Thyroid gland (tissue), 4 donors: ENCODE data around the gene YWHAG. TPM values are rescaled to one million over a fixed set of nuclear protein-coding genes. Genes with fewer than 3 reads are reported as not detected.

Experiments used
- DNase-seq, 2 donors: peaks; one replicate each; pipeline ENCODE4 v3.0.0-alpha.2; 2019
- H3K27ac ChIP-seq, 3 donors: fragments of 200-600 bp; sonication (generic); 1 replicate in 2 of 3; 2 replicates in 1 of 3; pipeline ENCODE4 v1.5.1; 2016 to 2019; ENCODE audit warnings: mild to moderate bottlenecking in 1 of 3, moderate library complexity in 1 of 3
- H3K27me3 ChIP-seq: fragments of 200-600 bp; sonication (generic); one replicate; pipeline ENCODE4 v1.5.1; 2019
- H3K36me3 ChIP-seq, 2 donors: fragments of 200-600 bp; sonication (generic); one replicate each; pipeline ENCODE4 v1.5.1; 2016 to 2019
- H3K4me1 ChIP-seq, 2 donors: fragments of 200-600 bp; sonication (generic); one replicate each; pipeline ENCODE4 v1.5.1; 2017 to 2019
- H3K4me3 ChIP-seq, 3 donors: fragments of 200-600 bp; sonication (generic); replicated peaks in 1 of 3; 1 replicate in 2 of 3; 2 replicates in 1 of 3; pipeline ENCODE4 v1.5.1; 2016; ENCODE audit warnings: mild to moderate bottlenecking in 1 of 3
- H3K9me3 ChIP-seq: fragments of 200-600 bp; sonication (generic); one replicate; pipeline ENCODE4 v1.5.1; 2017
- POLR2A ChIP-seq, 2 donors: fragments of 450-650 bp; IDR thresholded peaks; one replicate each; pipeline ENCODE4 v1.6.1; 2017; ENCODE audit warnings: antibody characterized with exemption in 2 of 2, mild to moderate bottlenecking in 2 of 2, moderate library complexity in 1 of 2
- WGBS, 2 donors: methylation state at CpG; one replicate each; pipeline ENCODE4 v1.1.5; 2017; 5-methylcytosine and 5-hydroxymethylcytosine counted together
- intact Hi-C: fragments of 100-400 bp; cut with DNase I; formaldehyde crosslinking; loops from one replicate; pipeline ENCODE4 v1.15.1; 2023
- total RNA-seq, 4 donors: library from RNA; depleted of rRNA; stranded (reverse); fragments of >200 nt; gene quantifications; one replicate each; pipeline ENCODE4 v1.2.3, GENCODE V29; 2016
- TF ChIP-seq, protein P1 (sequence below), 6 experiments: fragments of 200-600 bp in 3 of 6; fragments of 450-650 bp in 3 of 6; sonication (generic) in 3 of 6; IDR thresholded peaks; one replicate each; pipeline ENCODE4 v1.5.1; 2016 to 2019; ENCODE audit warnings: antibody characterized with exemption in 6 of 6, mild to moderate bottlenecking in 2 of 6, inconsistent platforms in 1 of 6, moderate library complexity in 1 of 6

YWHAG gene
- total RNA-seq, 4 donors from 2014 or later, result 37.4 to 43.4 (median 41.4) TPM

DNA sequence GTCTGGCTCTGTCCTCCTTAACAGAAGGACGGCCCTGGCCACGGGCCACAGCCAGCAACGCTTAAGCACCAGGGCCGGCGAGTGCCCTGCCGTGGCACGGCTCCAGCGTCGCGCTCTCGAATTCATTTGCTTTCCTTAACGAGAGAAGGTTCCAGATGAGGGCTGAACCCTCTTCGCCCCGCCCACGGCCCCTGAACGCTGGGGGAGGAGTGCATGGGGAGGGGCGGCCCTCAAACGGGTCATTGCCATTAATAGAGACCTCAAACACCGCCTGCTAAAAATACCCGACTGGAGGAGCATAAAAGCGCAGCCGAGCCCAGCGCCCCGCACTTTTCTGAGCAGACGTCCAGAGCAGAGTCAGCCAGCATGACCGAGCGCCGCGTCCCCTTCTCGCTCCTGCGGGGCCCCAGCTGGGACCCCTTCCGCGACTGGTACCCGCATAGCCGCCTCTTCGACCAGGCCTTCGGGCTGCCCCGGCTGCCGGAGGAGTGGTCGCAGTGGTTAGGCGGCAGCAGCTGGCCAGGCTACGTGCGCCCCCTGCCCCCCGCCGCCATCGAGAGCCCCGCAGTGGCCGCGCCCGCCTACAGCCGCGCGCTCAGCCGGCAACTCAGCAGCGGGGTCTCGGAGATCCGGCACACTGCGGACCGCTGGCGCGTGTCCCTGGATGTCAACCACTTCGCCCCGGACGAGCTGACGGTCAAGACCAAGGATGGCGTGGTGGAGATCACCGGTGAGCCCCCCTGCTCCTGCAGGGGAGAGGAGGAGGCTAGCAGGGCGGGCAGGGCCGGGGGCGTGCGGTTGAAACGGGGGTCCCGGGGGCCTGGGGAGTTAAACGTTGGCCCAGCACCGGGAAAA, 56.2 kb downstream of the YWHAG start, which contains the start of gene HSPB1:
Gene HSPB1 (plus strand): TSS at position 327 of the 855 bp plus-strand sequence. CDS start 40 bp downstream, at position 367.
- peak within 1 kb of the TSS; percentile 64 to 99 (median 88) for H3K4me3 ChIP-seq
- intact Hi-C loops, result no loop called here
- H3K9me3 ChIP-seq, result no peaks in the 10 kb centered on the region
- peaks cover 0 to 5% of the 10 kb centered on the region in 2 donors for H3K36me3 ChIP-seq
- no peaks in the 10 kb centered on the region for H3K27me3 ChIP-seq
- DNase-seq, result peak; percentile 99 to 100
- peaks cover 47 to 69% of the 10 kb centered on the region in 2 donors for H3K4me1 ChIP-seq
- peak within 1 kb of the TSS; percentile 100 for H3K27ac ChIP-seq
- 0 to 2% methylated on average over 28 to 31 of the region's 75 CpGs for WGBS, 2 donors
- TF ChIP-seq, protein P1, sequence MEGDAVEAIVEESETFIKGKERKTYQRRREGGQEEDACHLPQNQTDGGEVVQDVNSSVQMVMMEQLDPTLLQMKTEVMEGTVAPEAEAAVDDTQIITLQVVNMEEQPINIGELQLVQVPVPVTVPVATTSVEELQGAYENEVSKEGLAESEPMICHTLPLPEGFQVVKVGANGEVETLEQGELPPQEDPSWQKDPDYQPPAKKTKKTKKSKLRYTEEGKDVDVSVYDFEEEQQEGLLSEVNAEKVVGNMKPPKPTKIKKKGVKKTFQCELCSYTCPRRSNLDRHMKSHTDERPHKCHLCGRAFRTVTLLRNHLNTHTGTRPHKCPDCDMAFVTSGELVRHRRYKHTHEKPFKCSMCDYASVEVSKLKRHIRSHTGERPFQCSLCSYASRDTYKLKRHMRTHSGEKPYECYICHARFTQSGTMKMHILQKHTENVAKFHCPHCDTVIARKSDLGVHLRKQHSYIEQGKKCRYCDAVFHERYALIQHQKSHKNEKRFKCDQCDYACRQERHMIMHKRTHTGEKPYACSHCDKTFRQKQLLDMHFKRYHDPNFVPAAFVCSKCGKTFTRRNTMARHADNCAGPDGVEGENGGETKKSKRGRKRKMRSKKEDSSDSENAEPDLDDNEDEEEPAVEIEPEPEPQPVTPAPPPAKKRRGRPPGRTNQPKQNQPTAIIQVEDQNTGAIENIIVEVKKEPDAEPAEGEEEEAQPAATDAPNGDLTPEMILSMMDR (IDR thresholded peaks at IDR 0.05), result no peak
- TF ChIP-seq POLR2A (IDR thresholded peaks at IDR 0.05), result peak; percentile 95 to 99

DNA sequence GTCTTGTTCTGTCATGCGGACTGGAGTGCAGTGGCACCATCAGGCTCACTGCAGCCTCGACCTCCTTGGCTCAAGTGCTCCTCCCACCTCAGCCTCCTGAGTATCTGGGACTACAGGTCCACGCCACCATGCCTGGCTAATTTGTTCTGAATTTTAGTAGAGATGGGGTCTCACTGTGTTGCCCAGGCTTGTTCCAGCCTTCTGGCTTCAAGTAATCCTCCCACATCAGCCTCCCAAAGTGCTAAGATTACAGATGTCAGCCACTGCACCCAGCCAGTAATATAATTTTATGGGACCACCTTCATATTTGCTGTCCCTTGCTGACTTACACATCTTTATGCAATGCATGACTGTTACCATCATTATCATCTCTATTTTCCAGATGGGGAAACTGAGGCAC, 57.8 kb downstream of the YWHAG start:
- no peak overlapping the region for H3K4me3 ChIP-seq
- no peaks in the 10 kb centered on the region for H3K9me3 ChIP-seq
- peak overlapping the region in 2 of 3 donors; percentile 100 for H3K27ac ChIP-seq
- TF ChIP-seq, protein P1 (IDR thresholded peaks at IDR 0.05), result no peak
- TF ChIP-seq POLR2A (IDR thresholded peaks at IDR 0.05), result no peak
- intact Hi-C loops, result no loop called here
- no peak for DNase-seq
- no peaks in the 10 kb centered on the region for H3K27me3 ChIP-seq
- H3K4me1 ChIP-seq, result peaks cover 42 to 68% of the 10 kb centered on the region in 2 donors
- 84 to 87% methylated on average over 3 of the region's 3 CpGs for WGBS, 2 donors
- H3K36me3 ChIP-seq, result peaks cover 0 to 5% of the 10 kb centered on the region in 2 donors

DNA sequence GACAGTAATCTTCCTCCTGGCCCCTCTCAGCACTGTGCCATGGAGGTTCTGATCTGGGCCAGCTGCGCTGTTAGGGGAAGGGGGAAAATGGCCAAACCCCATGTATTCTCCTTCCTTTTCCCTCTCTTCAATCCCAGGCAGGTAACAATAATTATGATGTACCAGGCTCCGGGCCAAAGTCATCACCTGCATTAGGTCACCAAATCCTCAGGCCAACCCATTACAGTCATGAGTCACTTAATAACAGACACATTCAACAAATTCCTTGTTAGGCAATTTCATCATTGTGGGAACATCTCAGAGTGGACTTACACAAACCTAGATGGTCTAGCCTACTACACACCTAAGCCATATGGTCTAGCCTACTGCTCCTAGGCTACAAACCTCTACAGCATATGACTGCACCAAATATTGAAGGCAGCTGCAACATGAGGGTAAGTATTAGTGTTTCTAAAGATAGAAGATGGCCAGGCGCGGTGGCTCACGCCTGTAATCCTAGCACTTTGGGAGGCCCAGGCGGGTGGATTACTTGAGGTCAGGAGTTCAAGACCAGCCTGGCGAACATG, 58.5 kb downstream of the YWHAG start:
- H3K4me1 ChIP-seq, result peaks cover 36 to 67% of the 10 kb centered on the region in 2 donors
- intact Hi-C loops, result no loop called here
- WGBS, 2 donors, result 90 to 96% methylated on average over 7 of the region's 7 CpGs
- no peaks in the 10 kb centered on the region for H3K9me3 ChIP-seq
- no peaks in the 10 kb centered on the region for H3K27me3 ChIP-seq
- H3K4me3 ChIP-seq, result no peak overlapping the region
- peak overlapping the region in 2 of 3 donors; percentile 100 for H3K27ac ChIP-seq
- DNase-seq, result peak; percentile 39 to 65
- TF ChIP-seq, protein P1 (IDR thresholded peaks at IDR 0.05), result no peak
- no peak for TF ChIP-seq POLR2A (IDR thresholded peaks at IDR 0.05)
- peaks cover 0 to 5% of the 10 kb centered on the region in 2 donors for H3K36me3 ChIP-seq

DNA sequence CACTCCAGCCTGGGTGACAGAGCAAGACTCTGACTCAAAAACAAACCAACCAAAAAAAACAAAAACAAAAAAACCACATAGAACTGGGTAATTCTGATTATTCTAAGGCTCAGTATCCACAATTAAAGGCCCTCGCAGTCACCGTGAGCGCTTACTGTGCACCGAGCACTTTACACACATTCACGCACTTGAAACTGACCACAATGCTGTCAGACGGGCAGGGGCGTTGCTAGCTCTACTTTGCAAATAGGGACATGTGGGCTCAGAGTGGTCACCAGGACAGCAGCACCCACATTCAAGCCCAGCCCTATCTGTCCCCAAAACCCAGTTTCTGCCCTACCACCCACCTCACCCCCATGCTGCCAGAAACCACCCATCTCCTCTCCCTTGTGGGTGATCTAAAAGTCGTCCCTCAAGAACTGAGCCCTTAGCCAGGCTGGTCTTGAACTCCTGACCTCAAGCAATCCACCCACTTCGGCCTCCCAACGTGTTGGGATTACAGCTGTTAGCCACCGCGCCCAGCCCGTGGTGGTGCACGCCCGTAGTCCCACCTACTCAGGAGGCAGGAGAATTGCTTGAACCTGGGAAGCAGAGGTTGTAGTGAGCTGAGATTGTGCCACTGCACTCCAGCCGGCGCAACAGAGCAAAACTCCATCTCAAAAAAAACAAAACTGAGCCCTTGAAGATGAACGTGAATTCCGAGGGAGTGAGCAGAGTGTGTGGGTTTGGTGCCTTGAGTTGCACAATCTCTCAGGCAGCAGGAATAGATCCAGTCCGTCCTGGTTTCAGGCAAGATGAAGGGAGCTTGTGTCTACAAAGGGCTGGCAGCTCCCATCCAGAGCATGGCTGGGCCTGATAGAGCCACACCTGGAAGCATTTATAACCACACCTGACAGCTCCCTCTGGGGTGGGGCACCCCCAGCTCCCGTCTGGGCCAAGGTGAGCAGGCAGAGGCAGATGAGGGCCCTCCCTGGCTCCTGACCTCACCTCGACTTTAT, 61.7 kb downstream of the YWHAG start:
- intact Hi-C loops, result no loop called here
- no peaks in the 10 kb centered on the region for H3K36me3 ChIP-seq
- no peak overlapping the region for H3K4me3 ChIP-seq
- no peaks in the 10 kb centered on the region for H3K27me3 ChIP-seq
- TF ChIP-seq POLR2A (IDR thresholded peaks at IDR 0.05), result peak in 1 of 2 donors; percentile 76
- TF ChIP-seq, protein P1 (IDR thresholded peaks at IDR 0.05), result peak in 1 of 6 experiments; percentile 16
- 48 to 52% methylated on average over 16 to 22 of the region's 22 CpGs for WGBS, 2 donors
- H3K4me1 ChIP-seq, result peaks cover 35 to 79% of the 10 kb centered on the region in 2 donors
- H3K9me3 ChIP-seq, result no peaks in the 10 kb centered on the region
- H3K27ac ChIP-seq, result peak overlapping the region; percentile 99 to 100 (median 100)
- DNase-seq, result peak; percentile 95 to 96
